K562 (cell line): ENCODE data around the gene HMCES. TPM values are rescaled to one million over a fixed set of nuclear protein-coding genes. Genes with fewer than 3 reads are reported as not detected.

Source experiments
- BCOR ChIP-seq: fragments of 450-650 bp; IDR thresholded peaks from 2 replicates; pipeline ENCODE4 v1.6.1; 2016
- CHD4 ChIP-seq: fragments of 200-600 bp; sonication (generic); IDR thresholded peaks from 3 replicates; pipeline ENCODE4 v1.6.1; 2012; ENCODE audit warnings: low read depth, mild to moderate bottlenecking, mixed read lengths, low read length, inconsistent platforms; ENCODE audit not compliant: insufficient read depth, insufficient replicate concordance, poor library complexity, severe bottlenecking
- EGR1 ChIP-seq: fragments of 450-650 bp; conservative IDR thresholded peaks from 2 replicates; pipeline ENCODE4 v1.6.1; 2017; ENCODE audit warnings: mild to moderate bottlenecking
- PCBP2 ChIP-seq: fragments of 200-400 bp; formaldehyde crosslinking; IDR thresholded peaks from 2 replicates; pipeline ENCODE4 v1.6.1; 2018; ENCODE audit warnings: low read length, low read depth, mild to moderate bottlenecking, moderate library complexity; ENCODE audit not compliant: poor library complexity, severe bottlenecking
- PHB2 ChIP-seq: fragments of 450-650 bp; IDR thresholded peaks from 2 replicates; pipeline ENCODE4 v1.6.1; 2017; ENCODE audit warnings: low read depth
- RBM25 ChIP-seq: fragments of 200-400 bp; formaldehyde crosslinking; IDR thresholded peaks from 2 replicates; pipeline ENCODE4 v1.6.1; 2018; ENCODE audit warnings: low read length, low read depth, moderate library complexity; ENCODE audit not compliant: severe bottlenecking
- SMAD2 ChIP-seq: fragments of 150-350 bp; IDR thresholded peaks from 2 replicates; pipeline ENCODE4 v1.6.1; 2014; ENCODE audit warnings: low read depth, mild to moderate bottlenecking, low read length
- SUPT5H ChIP-seq: fragments of 450-650 bp; IDR thresholded peaks from 2 replicates; pipeline ENCODE4 v1.6.1; 2016
- TCFL5 ChIP-seq: fragments of 250-450 bp; sonication (Bioruptor Pico); conservative IDR thresholded peaks from 2 replicates; pipeline ENCODE4 v1.6.1; 2021; ENCODE audit warnings: mild to moderate bottlenecking, moderate library complexity, matching md5 sums
- ZNF609 ChIP-seq: sonication (generic); formaldehyde crosslinking; IDR thresholded peaks from 2 replicates; pipeline ENCODE4 v1.8.1; 2023; ENCODE audit warnings: missing genetic modification reagents, mild to moderate bottlenecking, borderline replicate concordance
- polyA plus RNA-seq, 8 experiments: library from polyadenylated mRNA; depleted of rRNA in 4 of 8; stranded (reverse) in 5 of 8; unstranded in 3 of 8; fragments of >200 nt; fragmentation: Nextera tagmentation in 2 of 8; fragmentation: Illumina TruSeq in 1 of 8; extraction: Ambion mirVana in 2 of 8; extraction: Trizol in 1 of 8; gene quantifications; 2 replicates each; pipeline versions ENCODE4 v1.2.1 to v1.2.3, GENCODE V29; 2011 to 2014; ENCODE audit warnings: inconsistent platforms in 1 of 8, missing spikeins in 1 of 8
- total RNA-seq, 7 experiments: library from RNA; depleted of rRNA in 6 of 7; stranded (reverse); fragments of >200 nt in 6 of 7; fragmentation: Illumina TruSeq in 2 of 7; extraction: Trizol in 2 of 7; gene quantifications; 2 replicates each; pipeline versions ENCODE4 v1.2.1 to v1.2.3, GENCODE V29; 2011 to 2021; ENCODE audit warnings: low replicate concordance in 1 of 7

HMCES gene
- total and polyA plus RNA-seq, 9 of the 15 experiments (the other 6 are each of a cell fraction or from before 2014, with no cell fraction given) = 18.8 to 45.3 (median 24.8) TPM

- TF ChIP-seq ZNF609 (CRISPR knock-in tag) (no peak), RBM25 (peak; percentile 13), BCOR (peak; percentile 61), CHD4 (peak; percentile 29), TCFL5 (CRISPR knock-in tag) (no peak), PHB2 (no peak), PCBP2 (no peak), EGR1 (peak; percentile 14; the same call in 1 of the 2 replicates), SMAD2 (no peak), SUPT5H (no peak)
Measured at GRCh38 chr3:129248286-129248979, 30.2 kb upstream of the HMCES start (continued).
